Measurements from ENCODE around the gene EPB41L4A. TPM values are rescaled to one million over a fixed set of nuclear protein-coding genes. Genes with fewer than 3 reads are reported as not detected.

EPB41L4A gene
- total and polyA plus RNA-seq, 12 donors = 6.2 to 28.4 (median 17.5) TPM

GRCh38 chr5:112161392-112161748 lies 257.7 kb downstream of the EPB41L4A start:
- DNase-seq (no peak), ATAC-seq (peak in 1 of 8 donors; percentile 1)
- intact Hi-C loops (cut with DNase I) = loop anchor here in 1 of 10 donors (2.0 kb wide), 1 partner anchor 257 kb away; the partner anchor contains the start of gene EPB41L4A
- no peaks in the 10 kb centered on the region for H3K9me3 ChIP-seq
- peak overlapping the region in 9 of 10 donors; percentile 66 to 95 (median 91) for H3K27ac ChIP-seq
- peaks cover 5 to 35% (median 27%) of the 10 kb centered on the region in 9 donors for H3K4me1 ChIP-seq
- no peaks in the 10 kb centered on the region for H3K27me3 ChIP-seq
- no peak for TF ChIP-seq CTCF (IDR thresholded peaks at IDR 0.05)
- H3K36me3 ChIP-seq = peaks cover 0 to 46% (median 26%) of the 10 kb centered on the region in 9 donors
- WGBS, 2 donors = 0 to 2% methylated on average over 8 of the region's 8 CpGs
- peak overlapping the region; percentile 65 to 98 (median 81) for H3K4me3 ChIP-seq

- Histone ChIP-seq H3K27me3 (no peaks in the 10 kb centered on the region), H3K9me3 (no peaks in the 10 kb centered on the region), H3K36me3 (peaks cover 0 to 40% (median 21%) of the 10 kb centered on the region in 9 donors), H3K27ac (peak overlapping the region; percentile 66 to 95 (median 90)), H3K4me3 (peak overlapping the region; percentile 65 to 98 (median 81)), H3K4me1 (peaks cover 5 to 30% (median 27%) of the 10 kb centered on the region in 9 donors)
- peak; percentile 89 to 99 (median 95) for TF ChIP-seq CTCF (IDR thresholded peaks at IDR 0.05)
- intact Hi-C loops (cut with DNase I) = loop anchor here in 1 of 10 donors (2.0 kb wide), 1 partner anchor 258 kb away; the partner anchor contains the start of gene EPB41L4A
- peak; percentile 91 to 97 (median 94) for ATAC-seq
- 0 to 1% methylated on average over 55 of the region's 55 CpGs for WGBS, 2 donors
- peak; percentile 91 to 92 for DNase-seq
Measured at GRCh38 chr5:112160652-112161391, 258.3 kb downstream of the EPB41L4A start.

- ATAC-seq (peak; percentile 27 to 67 (median 62)), DNase-seq (peak; percentile 34 to 74)
- intact Hi-C loops (cut with DNase I) = no loop called here
- 44 to 52% methylated on average over 5 of the region's 5 CpGs for WGBS, 2 donors
- peak overlapping the region in 3 of 10 donors; percentile 89 to 95 (median 91) for H3K27ac ChIP-seq
- H3K9me3 ChIP-seq = no peaks in the 10 kb centered on the region
- no peak for TF ChIP-seq CTCF (IDR thresholded peaks at IDR 0.05)
- H3K27me3 ChIP-seq = no peaks in the 10 kb centered on the region
- H3K4me3 ChIP-seq = no peak overlapping the region
- peaks cover 5 to 30% (median 27%) of the 10 kb centered on the region in 9 donors for H3K4me1 ChIP-seq
- peaks cover 0 to 26% (median 18%) of the 10 kb centered on the region in 9 donors for H3K36me3 ChIP-seq
Measured at GRCh38 chr5:112159435-112159834, 259.6 kb downstream of the EPB41L4A start.

- Histone ChIP-seq H3K4me1 (peaks cover 0 to 7% (median 5%) of the 10 kb centered on the region in 9 donors), H3K36me3 (no peaks in the 10 kb centered on the region), H3K27ac (no peak overlapping the region), H3K27me3 (no peaks in the 10 kb centered on the region), H3K4me3 (no peak overlapping the region), H3K9me3 (no peaks in the 10 kb centered on the region)
- no peak for TF ChIP-seq CTCF (IDR thresholded peaks at IDR 0.05)
- ATAC-seq (no peak), DNase-seq (no peak)
- intact Hi-C loops (cut with DNase I) = no loop called here
- WGBS, 2 donors = 79 to 83% methylated on average over 3 of the region's 3 CpGs
Measured at GRCh38 chr5:112156211-112156610, 262.9 kb downstream of the EPB41L4A start.

Data from heart right ventricle (tissue), 16 donors.